Caco-2 (cell line): ENCODE measurements around the gene MPC1. TPM values are rescaled to one million over a fixed set of nuclear protein-coding genes. Genes with fewer than 3 reads are reported as not detected.

Experiments
- BruUV-seq: library from RNA; stranded (reverse); fragments of 400-500 nt; replicated peaks from 2 replicates; lab custom pipeline; 2021; lab: Mats Ljungman, UMichigan
- CTCF ChIA-PET: fragments of 300-600 bp; sonication (Branson Sonifier 250); formaldehyde crosslinking; loops from one replicate; lab custom pipeline; 2022; ENCODE audit warnings: antibody characterized with exemption; lab: Charles Lee
- POLR2A ChIA-PET: fragments of 300-600 bp; sonication (Branson Sonifier 250); formaldehyde crosslinking; loops from one replicate; lab custom pipeline; 2022; ENCODE audit warnings: antibody characterized with exemption; lab: Charles Lee
- DNase-seq, 2 experiments: peaks; one replicate each; pipeline versions ENCODE4 v3.0.0 to v3.0.0-alpha.2; 2020 to 2022
- H3K27me3 ChIP-seq: replicated peaks from 2 replicates; pipeline ENCODE4 v1.6.0; 2011; ENCODE audit warnings: low read length; ENCODE audit not compliant: control insufficient read depth, insufficient read depth
- H3K36me3 ChIP-seq: 2 replicates; pipeline ENCODE4 v1.5.1; 2011; ENCODE audit warnings: low read length; ENCODE audit not compliant: control insufficient read depth, insufficient read depth
- H3K4me1 ChIP-seq: fragments of 250-450 bp; sonication (Bioruptor Pico); 2 replicates; pipeline ENCODE4 v1.5.1; 2020; ENCODE audit warnings: mild to moderate bottlenecking
- H3K4me3 ChIP-seq: 2 replicates; pipeline ENCODE4 v1.5.1; 2011; ENCODE audit warnings: low read depth, mild to moderate bottlenecking, control low read depth, low read length
- H3K9me3 ChIP-seq: fragments of 250-450 bp; sonication (Bioruptor Pico); 2 replicates; pipeline ENCODE4 v1.5.1; 2020; ENCODE audit warnings: mild to moderate bottlenecking, moderate library complexity
- H3K27ac Mint-ChIP-seq: one replicate; pipeline ENCODE4 v1.8.0; 2022; ENCODE audit warnings: mixed read lengths; ENCODE audit not compliant: unreplicated experiment
- H3K27me3 Mint-ChIP-seq: one replicate; pipeline ENCODE4 v1.8.0; 2022; ENCODE audit warnings: mixed read lengths; ENCODE audit not compliant: insufficient read depth, unreplicated experiment
- H3K36me3 Mint-ChIP-seq: one replicate; pipeline ENCODE4 v1.8.0; 2022; ENCODE audit warnings: mild to moderate bottlenecking, mixed read lengths; ENCODE audit not compliant: insufficient read depth, unreplicated experiment
- H3K4me1 Mint-ChIP-seq: one replicate; pipeline ENCODE4 v1.8.0; 2022; ENCODE audit warnings: low read depth, mixed read lengths; ENCODE audit not compliant: unreplicated experiment
- H3K4me3 Mint-ChIP-seq: one replicate; pipeline ENCODE4 v1.8.0; 2022; ENCODE audit warnings: mild to moderate bottlenecking, moderate library complexity, mixed read lengths; ENCODE audit not compliant: unreplicated experiment
- H3K9me3 Mint-ChIP-seq: one replicate; pipeline ENCODE4 v1.8.0; 2022; ENCODE audit warnings: mixed read lengths; ENCODE audit not compliant: unreplicated experiment
- CTCF ChIP-seq, 2 experiments: fragments of 200-600 bp in 1 of 2; IDR thresholded peaks; 1 replicate in 1 of 2; 2 replicates in 1 of 2; pipeline versions ENCODE4 v1.5.1 to v1.8.0; 2011 to 2022; ENCODE audit warnings: antibody characterized with exemption in 1 of 2, control low read depth in 1 of 2, inconsistent platforms in 1 of 2, low read depth in 1 of 2, low read length in 1 of 2, mild to moderate bottlenecking in 1 of 2, moderate library complexity in 1 of 2; ENCODE audit not compliant: insufficient read depth in 1 of 2, severe bottlenecking in 1 of 2, unreplicated experiment in 1 of 2
- intact Hi-C: fragments of 100-400 bp; cut with micrococcal nuclease; formaldehyde crosslinking; loops from one replicate; pipeline ENCODE4 v1.10.0; 2022; ENCODE audit not compliant: unreplicated experiment
- total RNA-seq: library from RNA; stranded (reverse); gene quantifications from 2 replicates; pipeline ENCODE4 v1.2.3, GENCODE V29; 2022

MPC1 gene
- total RNA-seq, 1 experiment from 2014 or later, result 19.7 TPM

- Histone ChIP-seq H3K36me3 (no peaks in the 10 kb centered on the region), H3K9me3 (no peaks in the 10 kb centered on the region), H3K4me3 (no peak overlapping the region), H3K4me1 (peaks cover 3% of the 10 kb centered on the region; the same call in 1 of the 2 replicates), H3K27me3 (no peaks in the 10 kb centered on the region)
- no peak for TF ChIP-seq CTCF (IDR thresholded peaks at IDR 0.05; ENCODE audit: insufficient read depth in 1 of 2, low read depth in 1 of 2, low read length in 1 of 2, severe bottlenecking in 1 of 2, unreplicated experiment in 1 of 2)
- Mint-ChIP-seq H3K27me3 (peaks cover 10% of the 10 kb centered on the region), H3K4me3 (no peak overlapping the region), H3K27ac (no peak overlapping the region), H3K36me3 (no peaks in the 10 kb centered on the region), H3K4me1 (peaks cover 4% of the 10 kb centered on the region), H3K9me3 (peaks cover 20% of the 10 kb centered on the region)
- no peak for DNase-seq
- POLR2A ChIA-PET, result no interaction called here
- no TSS peak for BruUV-seq
- intact Hi-C loops, result no loop called here
- CTCF ChIA-PET, result interaction anchor here (0.6 kb wide), 1 partner anchor 538 kb away, joined by 3 read pairs; no protein-coding TSS in a partner anchor
These were observed 32.6 kb upstream of the MPC1 start for GRCh38 chr6:166415306-166415705.

- no TSS peak for BruUV-seq
- Mint-ChIP-seq H3K9me3 (peaks cover 20% of the 10 kb centered on the region), H3K36me3 (no peaks in the 10 kb centered on the region), H3K27ac (no peak overlapping the region), H3K4me1 (peaks cover 9% of the 10 kb centered on the region), H3K4me3 (no peak overlapping the region), H3K27me3 (peaks cover 15% of the 10 kb centered on the region)
- no peaks in the 10 kb centered on the region for H3K9me3 ChIP-seq
- intact Hi-C loops, result no loop called here
- no peak for DNase-seq
- H3K27me3 ChIP-seq, result no peaks in the 10 kb centered on the region
- no peak overlapping the region for H3K4me3 ChIP-seq
- no peak for TF ChIP-seq CTCF (IDR thresholded peaks at IDR 0.05; ENCODE audit: insufficient read depth in 1 of 2, low read depth in 1 of 2, low read length in 1 of 2, severe bottlenecking in 1 of 2, unreplicated experiment in 1 of 2)
- H3K36me3 ChIP-seq, result no peaks in the 10 kb centered on the region
- H3K4me1 ChIP-seq, result peaks cover 10% of the 10 kb centered on the region; the same call in 1 of the 2 replicates
- POLR2A ChIA-PET, result no interaction called here
- CTCF ChIA-PET, result no interaction called here
These were observed 30.8 kb upstream of the MPC1 start for GRCh38 chr6:166413491-166413951.

GRCh38 chr6:166412911-166413384, 30.2 kb upstream of the MPC1 start:
- H3K27me3 Mint-ChIP-seq, result peaks cover 15% of the 10 kb centered on the region
- DNase-seq, result no peak
- H3K9me3 Mint-ChIP-seq, result peaks cover 20% of the 10 kb centered on the region
- H3K36me3 ChIP-seq, result no peaks in the 10 kb centered on the region
- H3K4me1 ChIP-seq, result peaks cover 10% of the 10 kb centered on the region; the same call in 1 of the 2 replicates
- CTCF ChIA-PET, result no interaction called here
- peaks cover 9% of the 10 kb centered on the region for H3K4me1 Mint-ChIP-seq
- H3K27ac Mint-ChIP-seq, result no peak overlapping the region
- no peak overlapping the region for H3K4me3 Mint-ChIP-seq
- no peaks in the 10 kb centered on the region for H3K27me3 ChIP-seq
- no peaks in the 10 kb centered on the region for H3K36me3 Mint-ChIP-seq
- POLR2A ChIA-PET, result no interaction called here
- intact Hi-C loops, result no loop called here
- no TSS peak for BruUV-seq
- H3K4me3 ChIP-seq, result no peak overlapping the region
- no peaks in the 10 kb centered on the region for H3K9me3 ChIP-seq
- no peak for TF ChIP-seq CTCF (IDR thresholded peaks at IDR 0.05; ENCODE audit: insufficient read depth in 1 of 2, low read depth in 1 of 2, low read length in 1 of 2, severe bottlenecking in 1 of 2, unreplicated experiment in 1 of 2)
